GM18861 (cell line): ENCODE results near the gene DQX1.

Source experiments
- ATAC-seq: cut with Tn5 transposase; IDR thresholded peaks from one replicate; pipeline ENCODE4 v1.9.1; 2021; ENCODE audit not compliant: unreplicated experiment

The DQX1 gene

DNA sequence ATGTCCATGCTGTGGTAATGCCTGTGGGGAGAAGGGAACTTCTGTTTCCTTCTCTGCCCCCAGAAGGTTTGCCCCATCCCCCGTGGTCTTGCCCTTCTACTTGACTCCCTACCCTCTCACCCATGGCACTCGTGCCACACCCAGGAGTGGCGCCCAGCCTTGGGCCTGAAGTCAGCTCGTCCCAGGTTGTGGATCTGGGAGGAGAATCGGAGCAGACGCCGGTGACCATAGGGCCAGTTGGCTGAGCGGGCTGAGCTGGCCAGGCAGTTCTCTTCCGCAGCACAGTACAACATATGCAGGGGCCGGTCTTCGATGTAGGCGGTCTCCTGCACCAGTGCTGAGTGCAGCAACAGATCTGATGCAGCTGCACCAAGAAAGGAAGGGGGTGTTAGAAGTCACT is 8.4 kb upstream of the DQX1 start:
- ATAC-seq: no peak

DNA sequence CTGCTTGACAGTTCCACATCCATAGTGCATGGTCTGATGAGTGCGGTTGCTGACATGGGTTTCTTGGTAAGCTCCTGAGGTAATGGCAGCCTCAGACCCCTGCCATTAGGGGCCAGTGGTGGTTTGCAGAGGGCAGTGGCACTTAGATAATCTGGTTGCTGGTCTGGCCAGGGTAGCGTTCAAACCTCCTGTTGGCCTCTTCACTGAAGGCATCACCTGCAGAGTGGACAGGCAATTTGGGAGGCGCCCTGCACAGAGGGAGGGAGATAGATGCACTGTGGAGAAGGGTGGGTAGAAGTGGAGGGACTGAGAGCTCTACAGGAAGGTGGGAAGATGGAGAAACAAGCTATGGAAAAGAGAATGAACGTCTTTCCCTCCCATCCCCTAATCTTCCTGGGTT is 7.4 kb upstream of the DQX1 start:
- ATAC-seq: no peak

DNA sequence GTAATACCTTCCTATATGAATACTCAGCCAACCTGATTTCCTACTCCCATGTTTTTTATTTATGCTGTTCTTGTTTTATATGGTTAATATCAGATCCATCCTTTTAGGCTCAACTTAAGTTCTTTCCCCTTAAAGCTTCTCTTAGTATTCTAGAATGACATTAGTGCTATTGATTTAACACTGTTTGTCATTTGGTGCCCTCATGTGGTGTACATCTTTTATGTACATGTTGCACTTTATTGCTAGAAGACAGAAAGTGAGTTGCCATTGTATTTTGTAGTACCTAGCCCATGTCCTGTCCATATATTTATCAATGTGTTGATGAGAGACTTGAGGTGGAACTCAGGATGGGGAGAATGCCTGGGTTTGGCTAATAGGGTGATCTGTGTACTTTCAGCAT is 6.2 kb upstream of the DQX1 start:
- no peak for ATAC-seq

DNA sequence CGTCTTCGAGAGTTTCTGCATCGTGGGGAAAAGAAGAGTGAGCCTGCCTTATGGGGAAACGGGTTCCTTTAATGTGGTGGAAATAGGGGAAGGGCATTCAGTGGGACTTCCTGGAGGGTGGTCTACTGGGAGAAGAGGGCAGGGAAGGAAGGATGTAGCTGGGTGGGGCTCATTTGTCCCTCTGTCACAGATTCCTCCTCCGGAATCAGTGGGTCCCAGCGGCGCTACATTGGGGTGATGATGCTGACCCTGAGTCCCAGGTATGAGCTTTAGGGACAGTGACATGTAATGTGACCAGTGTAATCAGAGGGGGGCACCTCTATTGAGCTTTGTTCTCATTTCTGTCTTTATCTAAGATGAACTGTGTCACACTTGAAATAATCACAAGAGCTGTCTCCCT is 5.6 kb upstream of the DQX1 start:
- ATAC-seq: no peak

DNA sequence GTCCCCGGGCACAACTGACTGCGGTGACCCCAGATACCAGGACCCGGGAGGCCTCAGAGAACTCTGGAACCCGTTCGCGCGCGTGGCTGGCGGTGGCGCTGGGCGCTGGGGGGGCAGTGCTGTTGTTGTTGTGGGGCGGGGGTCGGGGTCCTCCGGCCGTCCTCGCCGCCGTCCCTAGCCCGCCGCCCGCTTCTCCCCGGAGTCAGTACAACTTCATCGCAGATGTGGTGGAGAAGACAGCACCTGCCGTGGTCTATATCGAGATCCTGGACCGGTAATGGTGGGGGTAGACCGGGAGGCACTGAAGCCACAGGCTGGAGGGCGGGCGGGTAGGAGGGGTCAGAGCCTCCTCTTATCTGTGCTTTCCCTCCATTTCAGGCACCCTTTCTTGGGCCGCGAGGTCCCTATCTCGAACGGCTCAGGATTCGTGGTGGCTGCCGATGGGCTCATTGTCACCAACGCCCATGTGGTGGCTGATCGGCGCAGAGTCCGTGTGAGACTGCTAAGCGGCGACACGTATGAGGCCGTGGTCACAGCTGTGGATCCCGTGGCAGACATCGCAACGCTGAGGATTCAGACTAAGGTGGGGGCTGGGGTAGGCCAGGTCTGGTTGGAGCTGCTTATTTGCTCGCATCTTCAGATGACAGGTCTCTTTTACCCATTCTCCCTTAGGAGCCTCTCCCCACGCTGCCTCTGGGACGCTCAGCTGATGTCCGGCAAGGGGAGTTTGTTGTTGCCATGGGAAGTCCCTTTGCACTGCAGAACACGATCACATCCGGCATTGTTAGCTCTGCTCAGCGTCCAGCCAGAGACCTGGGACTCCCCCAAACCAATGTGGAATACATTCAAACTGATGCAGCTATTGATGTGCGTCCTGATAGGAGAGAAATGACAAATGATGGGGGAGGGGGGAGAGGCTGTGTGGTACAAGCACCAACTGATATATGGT is 4.5 kb upstream of the DQX1 start:
- peak; percentile 32 for ATAC-seq

DNA sequence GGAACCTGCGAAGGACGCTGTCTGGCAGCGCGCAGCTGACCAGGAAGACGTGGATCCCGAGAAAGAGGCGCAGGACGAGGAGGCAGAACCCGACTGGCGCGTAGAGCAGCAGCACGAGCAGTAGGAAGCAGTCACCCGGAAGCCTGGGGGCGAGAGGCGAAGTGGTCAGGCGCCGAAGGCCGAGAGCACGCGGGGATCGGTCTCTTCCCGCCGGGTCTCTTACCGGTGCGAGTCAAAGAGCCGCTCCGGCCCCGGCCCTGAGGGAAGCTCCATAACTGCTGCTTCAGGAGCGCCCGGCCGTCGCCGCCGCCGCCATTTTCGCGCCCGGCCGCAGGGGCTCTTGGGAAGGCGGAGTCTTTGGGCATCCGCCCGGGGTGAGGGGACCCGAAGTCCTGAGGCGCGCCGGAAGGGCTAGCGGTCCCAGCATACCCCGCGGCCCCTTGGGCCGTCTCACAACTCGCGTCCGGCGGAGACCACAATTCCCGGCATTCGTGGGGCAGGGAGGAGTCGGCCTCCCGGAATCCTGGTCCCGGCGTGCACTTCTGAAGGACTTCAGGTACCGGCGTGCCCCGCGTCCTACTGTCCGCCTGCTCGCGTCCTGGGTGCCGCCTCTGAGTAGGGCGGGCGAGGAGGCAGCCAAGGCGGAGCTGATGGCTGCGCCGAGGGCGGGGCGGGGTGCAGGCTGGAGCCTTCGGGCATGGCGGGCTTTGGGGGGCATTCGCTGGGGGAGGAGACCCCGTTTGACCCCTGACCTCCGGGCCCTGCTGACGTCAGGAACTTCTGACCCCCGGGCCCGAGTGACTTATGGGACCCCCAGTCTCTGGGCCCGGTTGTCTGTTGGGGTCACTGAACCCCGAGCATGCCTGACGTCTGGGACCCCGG is 3.6 kb upstream of the DQX1 start, which contains the start of the genes AUP1 and HTRA2:
AUP1 (minus strand) TSS at position 350 of the 882 bp plus-strand sequence; CDS start at position 273, 77 bp downstream.
HTRA2 (plus strand) TSS at position 577 of the 882 bp plus-strand sequence; CDS start at position 651, 74 bp downstream.
- ATAC-seq: peak; percentile 66

DNA sequence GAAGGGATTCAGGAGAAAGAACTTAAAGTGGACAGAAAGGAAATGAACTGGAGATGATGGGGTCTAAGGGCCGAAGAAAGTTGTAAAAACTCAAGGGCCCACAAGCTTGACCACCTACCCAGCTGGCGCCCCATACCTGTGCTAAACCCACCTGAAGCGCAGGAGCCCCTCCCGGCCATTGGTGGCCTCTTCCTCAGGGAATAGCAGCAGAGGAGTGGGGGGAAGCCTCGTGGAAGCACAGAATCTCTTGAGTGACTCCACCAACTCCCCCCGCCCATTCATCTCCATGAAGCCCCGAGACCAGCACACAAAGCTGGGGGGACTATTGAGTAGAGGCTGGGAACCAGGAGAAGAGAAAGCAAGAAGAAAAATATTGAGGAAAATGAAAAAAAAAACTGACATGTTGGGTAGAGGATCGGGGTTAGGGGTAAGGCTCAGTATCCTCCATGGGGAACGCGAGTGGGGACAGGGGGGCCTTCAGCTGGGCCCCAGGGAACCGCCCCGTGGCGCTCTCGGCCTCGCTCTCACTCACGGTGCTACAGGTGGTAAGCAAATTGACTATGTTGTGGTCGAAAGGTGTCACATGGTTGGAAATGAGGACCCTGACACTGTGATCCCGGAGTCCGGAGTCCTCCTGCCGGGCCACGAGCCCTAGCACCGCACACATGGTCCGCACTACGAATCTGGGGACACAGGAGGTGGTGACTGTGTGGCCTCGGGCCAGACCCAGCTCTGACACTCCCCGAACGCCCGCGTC is 2.7 kb upstream of the DQX1 start:
- peak; percentile 6 for ATAC-seq

DNA sequence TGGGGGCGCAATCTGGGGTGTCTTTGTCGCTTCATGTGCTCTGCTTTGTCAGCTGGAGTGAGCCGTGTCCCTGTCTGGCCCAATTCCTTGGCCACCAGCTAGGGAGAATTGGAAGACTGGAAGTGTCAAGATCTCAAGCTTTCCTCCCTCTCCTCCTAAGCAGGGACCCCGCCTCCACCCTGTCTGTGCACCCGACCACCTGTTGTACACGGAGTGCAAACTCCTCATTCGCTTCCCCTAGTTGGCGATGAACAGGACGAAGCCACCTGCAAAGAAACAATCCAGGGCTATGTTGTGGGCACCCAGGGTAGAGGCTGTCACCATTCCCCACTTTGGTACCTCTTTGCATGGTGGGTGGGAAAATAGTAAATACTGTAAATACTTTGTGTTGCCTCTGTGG is 1.7 kb upstream of the DQX1 start:
- ATAC-seq: no peak

DNA sequence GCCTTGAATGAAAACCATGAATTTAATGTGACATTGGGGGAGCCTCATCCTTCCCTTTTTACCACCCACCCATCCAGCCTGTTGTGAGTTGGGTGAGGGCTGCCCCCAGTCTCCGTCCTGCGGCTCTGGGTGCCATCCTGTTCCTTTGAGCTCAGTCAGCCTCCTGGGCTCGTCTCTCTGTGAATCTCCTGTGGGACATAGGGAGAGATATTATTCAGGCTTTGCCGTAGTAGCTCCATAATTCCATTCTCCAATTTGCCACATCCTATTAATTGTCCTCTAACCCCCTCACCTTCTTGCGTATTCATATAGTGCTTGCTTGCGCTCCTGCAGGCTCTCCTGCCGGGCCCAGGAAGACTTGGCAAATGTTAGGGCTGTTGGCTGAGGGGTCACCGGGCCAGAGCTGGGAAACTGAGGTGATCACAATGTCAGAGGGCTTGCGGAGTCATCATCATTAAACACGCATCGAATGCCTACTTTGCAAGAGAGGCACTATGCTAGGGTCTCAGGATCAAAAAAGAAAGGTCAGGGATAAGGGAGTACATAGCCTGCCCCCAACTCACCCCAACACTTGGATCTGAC is 709 bp upstream of the DQX1 start:
- no peak for ATAC-seq

DNA sequence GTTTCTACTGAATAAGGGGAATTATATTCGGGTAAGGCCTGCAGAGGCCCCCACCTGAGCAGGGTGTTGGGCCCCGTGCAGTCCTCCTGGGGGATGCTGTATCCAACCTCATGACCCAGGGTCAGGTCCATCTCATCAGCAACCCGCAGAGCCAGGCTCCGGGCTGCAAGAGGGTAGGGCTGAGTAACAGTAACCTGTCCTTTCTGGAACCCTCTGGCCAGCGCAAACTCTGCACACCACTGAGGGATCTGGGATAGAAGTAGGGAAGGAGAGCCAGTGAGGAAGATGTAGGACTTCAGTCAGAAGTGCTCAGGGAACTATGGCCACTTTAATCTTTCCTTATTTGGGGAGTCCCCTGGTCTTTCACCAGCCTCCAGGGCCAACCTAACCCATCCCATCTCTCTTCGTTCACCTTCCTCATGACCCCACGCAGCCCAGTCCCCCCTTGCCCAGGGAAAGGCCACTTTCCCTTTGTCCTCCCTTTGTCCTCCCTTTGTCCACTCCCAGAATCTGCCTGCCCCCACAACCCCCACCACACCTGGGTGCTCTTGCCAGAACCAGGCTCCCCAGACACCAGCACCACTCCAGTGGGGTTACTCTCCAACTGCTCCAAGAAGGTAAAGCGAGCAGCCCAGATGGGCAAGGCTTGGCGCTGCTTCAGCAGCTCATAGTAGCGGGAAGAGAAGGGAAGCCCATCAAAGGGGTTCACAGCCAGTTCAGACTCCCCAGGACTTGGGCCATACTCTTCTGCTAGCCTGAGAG is 895 bp downstream of the DQX1 start:
- no peak for ATAC-seq

DNA sequence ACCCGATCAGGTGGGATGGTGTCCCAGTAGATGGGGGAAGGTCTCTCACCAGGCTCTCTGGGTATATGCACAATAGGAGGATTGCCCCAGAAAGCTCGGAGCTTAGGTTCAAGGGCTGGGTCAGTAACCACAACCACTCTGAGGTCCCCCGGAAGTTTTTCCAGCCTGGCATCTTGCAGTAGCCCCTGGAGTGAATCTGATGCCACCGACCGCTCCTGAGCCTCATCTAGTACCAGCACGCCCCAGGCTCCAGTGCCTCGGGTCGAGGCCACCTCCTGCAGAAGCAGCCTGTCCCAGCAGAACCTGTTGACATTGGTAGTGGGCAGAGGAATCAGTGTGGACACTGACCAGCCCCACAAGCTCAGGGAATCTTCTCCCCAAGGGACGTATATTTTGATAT is 2.0 kb downstream of the DQX1 start:
- ATAC-seq: no peak

DNA sequence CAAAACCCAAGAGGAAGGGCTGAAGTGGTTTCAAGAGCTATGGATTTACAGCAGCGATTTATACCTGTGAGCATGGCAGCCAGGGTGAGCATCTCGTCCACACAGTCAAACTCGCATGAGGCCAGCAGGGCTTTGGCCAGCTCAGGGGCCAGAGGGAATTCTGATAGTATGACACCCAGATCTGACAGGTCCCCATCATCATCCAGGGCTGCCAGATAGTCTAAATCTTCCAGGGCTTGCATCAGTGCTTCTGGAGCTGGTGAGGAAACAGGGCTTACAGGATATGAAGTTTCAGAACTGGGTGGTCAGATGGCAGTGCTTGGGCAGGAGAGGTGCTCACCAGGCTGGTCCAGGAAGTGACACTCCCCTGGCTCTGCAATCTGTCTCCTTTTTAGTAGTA is 3.5 kb downstream of the DQX1 start:
- ATAC-seq: no peak

DNA sequence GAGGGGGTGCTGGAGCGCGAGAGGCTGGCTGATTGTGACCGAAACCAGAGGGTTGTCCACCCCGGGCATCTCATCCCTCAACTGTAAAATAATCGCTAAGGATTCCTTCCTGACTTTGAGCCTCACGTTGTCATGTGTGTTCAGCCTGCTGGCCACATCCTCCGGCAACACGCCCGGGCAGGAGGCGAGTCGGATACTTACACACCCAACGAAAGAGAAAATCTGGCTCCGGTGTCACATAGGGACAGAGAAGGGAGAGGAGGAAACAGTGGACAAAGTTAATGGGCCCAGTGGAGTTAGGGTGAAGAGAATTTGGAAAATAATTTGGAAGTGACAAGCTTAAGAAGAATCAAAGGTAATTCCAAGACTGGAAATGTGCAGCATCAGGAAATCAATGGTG is 9.4 kb downstream of the DQX1 start:
- no peak for ATAC-seq

DNA sequence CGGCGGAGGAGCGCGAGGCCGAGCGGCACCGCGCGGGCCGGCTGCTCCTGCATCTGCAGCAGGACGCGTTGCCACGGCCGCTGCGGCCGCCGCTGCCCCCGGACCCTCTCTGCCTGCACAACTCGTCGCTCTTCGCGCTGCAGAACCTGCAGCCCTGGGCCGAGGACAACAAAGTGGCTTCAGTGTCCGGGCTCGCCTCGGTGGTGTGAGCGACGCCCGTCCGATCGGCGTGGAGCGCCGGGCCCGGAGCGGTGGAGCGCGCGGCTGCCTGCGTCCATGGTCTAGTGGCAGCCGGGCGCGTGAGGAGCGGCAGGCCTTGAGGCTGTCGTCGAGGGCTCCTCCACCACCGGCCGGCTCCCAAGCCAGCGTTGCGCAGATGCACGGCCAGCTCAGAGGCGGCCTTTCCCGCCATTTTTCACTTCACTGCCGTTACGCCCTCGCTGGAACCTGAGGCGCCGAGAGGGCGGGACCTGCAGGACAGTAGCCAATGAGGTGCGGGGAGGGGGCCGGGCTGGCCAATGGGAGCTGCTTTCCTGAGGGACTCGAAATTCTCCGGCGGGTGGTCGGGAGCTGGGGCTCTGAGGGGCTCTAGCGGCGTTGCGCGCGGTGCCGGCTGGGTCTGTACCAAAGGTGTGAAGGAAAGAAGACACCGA is 9.9 kb downstream of the DQX1 start:
- no peak for ATAC-seq

DNA sequence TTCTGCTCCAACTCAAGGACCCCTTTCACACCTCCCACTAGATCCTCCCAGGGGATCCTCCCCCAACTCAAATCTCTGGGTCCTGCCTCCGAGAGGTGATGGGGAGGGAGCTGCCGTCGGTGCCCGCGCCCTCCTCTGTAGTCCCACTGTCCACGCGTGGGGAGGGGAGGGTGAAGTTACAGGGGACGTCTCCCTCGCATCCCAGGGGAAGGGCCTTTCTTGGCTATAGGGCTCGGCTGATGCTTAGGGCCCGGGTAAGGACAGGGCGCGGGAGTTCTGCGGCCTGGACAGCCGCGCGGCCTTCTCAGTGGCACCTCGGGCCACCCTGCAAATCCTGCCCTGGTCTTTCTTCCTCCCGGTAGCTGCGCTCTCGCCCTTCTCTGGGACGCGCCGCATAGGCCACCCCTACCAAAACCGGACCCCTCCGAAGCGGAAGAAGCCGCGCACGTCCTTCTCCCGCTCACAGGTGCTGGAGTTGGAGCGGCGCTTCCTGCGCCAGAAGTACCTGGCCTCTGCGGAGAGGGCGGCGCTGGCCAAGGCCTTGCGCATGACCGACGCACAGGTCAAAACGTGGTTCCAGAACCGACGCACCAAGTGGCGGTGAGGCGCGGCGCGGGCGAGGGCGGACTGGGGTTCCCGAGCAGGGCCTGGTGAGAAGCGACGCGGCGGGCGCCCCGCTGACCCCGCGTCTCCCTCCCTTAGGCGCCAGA is 10.6 kb downstream of the DQX1 start:
- ATAC-seq: no peak

DNA sequence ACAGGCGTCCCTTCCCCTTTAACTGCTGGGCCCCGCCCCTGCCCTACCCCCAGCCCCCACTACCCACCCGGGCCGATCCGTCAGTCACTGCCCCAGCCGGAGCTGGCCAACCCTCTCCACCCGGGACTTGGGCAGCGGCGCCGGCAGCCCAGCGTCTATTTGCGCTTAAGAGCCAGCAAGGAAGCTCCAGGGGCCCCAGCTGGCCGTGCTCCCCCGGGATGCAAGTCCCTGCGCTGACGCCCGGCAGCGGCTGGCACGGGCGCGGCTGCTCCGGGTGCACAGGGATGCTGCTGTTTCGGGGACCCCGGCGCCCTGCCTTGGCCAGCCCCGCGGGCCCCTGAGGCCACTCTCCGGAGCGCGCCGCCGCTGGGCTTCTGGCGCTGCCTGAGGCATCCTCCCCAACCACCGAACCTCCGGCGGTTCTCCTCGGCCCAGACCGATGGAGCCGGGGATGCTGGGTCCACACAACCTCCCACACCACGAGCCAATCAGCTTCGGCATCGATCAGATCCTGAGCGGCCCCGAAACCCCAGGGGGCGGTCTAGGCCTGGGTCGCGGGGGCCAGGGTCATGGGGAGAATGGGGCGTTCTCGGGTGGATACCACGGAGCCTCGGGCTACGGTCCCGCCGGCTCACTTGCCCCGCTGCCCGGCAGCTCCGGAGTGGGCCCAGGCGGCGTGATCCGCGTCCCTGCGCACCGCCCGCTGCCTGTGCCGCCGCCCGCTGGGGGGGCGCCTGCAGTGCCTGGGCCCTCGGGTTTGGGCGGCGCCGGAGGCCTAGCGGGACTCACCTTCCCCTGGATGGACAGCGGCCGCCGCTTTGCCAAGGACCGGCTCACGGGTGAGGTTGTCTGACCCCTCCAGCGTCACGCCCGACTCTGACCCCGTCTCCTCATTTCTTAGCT is 11.4 kb downstream of the DQX1 start, which contains the start of gene TLX2:
TLX2 (plus strand) TSS at position 83 of the 903 bp plus-strand sequence; CDS start at position 440, 357 bp downstream.
- ATAC-seq: no peak

DNA sequence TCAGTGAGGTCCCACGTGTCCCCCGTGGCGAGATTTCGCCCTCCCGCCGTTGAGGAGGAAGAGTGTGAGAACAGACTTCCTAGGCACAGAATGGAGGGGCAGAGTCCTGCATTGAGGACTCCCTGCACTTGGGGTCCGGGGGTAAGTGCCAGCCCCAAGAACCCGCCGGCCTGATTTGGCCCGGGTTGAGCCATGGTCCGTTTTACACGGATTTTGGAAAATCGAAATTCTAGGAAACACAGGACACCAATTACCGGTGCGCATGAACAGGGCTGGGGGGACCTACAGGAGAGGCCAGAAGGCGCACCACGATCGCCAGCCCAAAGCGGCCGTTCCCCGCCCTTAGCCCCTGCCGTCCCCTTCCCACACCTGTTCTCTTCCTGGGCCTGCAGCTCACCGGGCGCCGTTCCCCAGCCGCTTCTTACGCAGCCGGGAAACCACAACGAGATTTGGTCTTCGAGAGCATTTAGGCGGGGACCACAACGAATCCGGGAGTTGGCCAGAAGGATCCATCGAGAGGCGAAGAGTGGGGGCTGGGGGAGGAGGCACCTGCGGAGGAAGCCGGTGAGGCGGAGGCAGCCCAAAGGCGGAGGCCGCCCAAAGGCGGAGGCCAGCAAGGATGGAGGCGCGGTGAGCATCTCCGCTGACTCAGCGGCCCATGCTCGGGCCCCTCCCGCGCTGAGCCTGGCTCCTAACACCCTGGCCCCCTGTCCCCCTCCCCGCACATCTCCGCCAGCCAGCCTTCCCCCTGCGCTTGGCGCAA is 12.2 kb downstream of the DQX1 start:
- ATAC-seq: no peak
